Thymus (tissue), 11 donors: Measurements from ENCODE around the gene ATP2B3. TPM values are rescaled to one million over a fixed set of nuclear protein-coding genes. Genes with fewer than 3 reads are reported as not detected.

Experiments
- DNase-seq, 9 donors: peaks; one replicate each; pipeline ENCODE4 v3.0.0-alpha.2; 2013; ENCODE audit warnings: low spot score in 9 of 9, low read depth in 6 of 9, missing footprints in 1 of 9
- H3K27ac ChIP-seq, 2 donors: one replicate each; pipeline ENCODE4 v1.5.1; 2013; ENCODE audit warnings: control low read depth in 1 of 2, low read depth in 1 of 2, low read length in 1 of 2, mild to moderate bottlenecking in 1 of 2, moderate library complexity in 1 of 2
- H3K27me3 ChIP-seq, 2 donors: one replicate each; pipeline ENCODE4 v1.5.1; 2013; ENCODE audit warnings: low read length in 1 of 2; ENCODE audit not compliant: control insufficient read depth in 2 of 2, insufficient read depth in 1 of 2
- H3K36me3 ChIP-seq, 2 donors: one replicate each; pipeline ENCODE4 v1.5.1; 2013; ENCODE audit warnings: low read length in 1 of 2, mild to moderate bottlenecking in 1 of 2, moderate library complexity in 1 of 2; ENCODE audit not compliant: control insufficient read depth in 2 of 2, insufficient read depth in 2 of 2
- H3K4me1 ChIP-seq, 2 donors: one replicate each; pipeline ENCODE4 v1.5.1; 2013; ENCODE audit warnings: low read length in 2 of 2; ENCODE audit not compliant: control insufficient read depth in 2 of 2, insufficient read depth in 2 of 2
- H3K4me3 ChIP-seq, 2 donors: one replicate each; pipeline ENCODE4 v1.5.1; 2013; ENCODE audit warnings: low read length in 2 of 2, control low read depth in 1 of 2, mild to moderate bottlenecking in 1 of 2
- H3K9me3 ChIP-seq, 2 donors: one replicate each; pipeline ENCODE4 v1.5.1; 2013; ENCODE audit warnings: low read length in 1 of 2, mild to moderate bottlenecking in 1 of 2; ENCODE audit not compliant: control insufficient read depth in 2 of 2, insufficient read depth in 1 of 2
- WGBS: extraction: QIAGEN DNeasy Blood & Tissue Kit; methylation state at CpG from one replicate; pipeline ENCODE4 v1.1.7; 2013; 5-methylcytosine and 5-hydroxymethylcytosine counted together
- polyA plus RNA-seq: library from polyadenylated mRNA; stranded (reverse); fragments of 200-250 nt; gene quantifications from one replicate; pipeline ENCODE4 v1.2.3, GENCODE V29; 2013
- total RNA-seq: library from RNA; stranded (reverse); fragments of 120-200 nt; gene quantifications from one replicate; pipeline ENCODE4 v1.2.4, GENCODE V29; 2013
- donor health status: healthy.

Gene ATP2B3
- total and polyA plus RNA-seq, 2 donors, result 0.02 to 0.09 TPM

GRCh38 chrX:153588021-153588781, 70.8 kb downstream of the ATP2B3 start:
- no peaks in the 10 kb centered on the region for H3K9me3 ChIP-seq
- H3K36me3 ChIP-seq, result peaks cover 19 to 51% of the 10 kb centered on the region in 2 donors
- peaks cover 0 to under 1% of the 10 kb centered on the region in 2 donors for H3K4me1 ChIP-seq
- H3K27me3 ChIP-seq, result no peaks in the 10 kb centered on the region
- DNase-seq, result no peak
- 97% methylated on average over 18 of the region's 18 CpGs for WGBS
- H3K4me3 ChIP-seq, result no peak overlapping the region
- H3K27ac ChIP-seq, result no peak overlapping the region

GRCh38 chrX:153588782-153589446, 71.5 kb downstream of the ATP2B3 start:
- Histone ChIP-seq H3K27me3 (no peaks in the 10 kb centered on the region), H3K27ac (no peak overlapping the region), H3K4me1 (no peaks in the 10 kb centered on the region), H3K4me3 (no peak overlapping the region), H3K36me3 (peaks cover 24 to 58% of the 10 kb centered on the region in 2 donors), H3K9me3 (no peaks in the 10 kb centered on the region)
- 98% methylated on average over 29 of the region's 29 CpGs for WGBS
- DNase-seq, result no peak

DNA sequence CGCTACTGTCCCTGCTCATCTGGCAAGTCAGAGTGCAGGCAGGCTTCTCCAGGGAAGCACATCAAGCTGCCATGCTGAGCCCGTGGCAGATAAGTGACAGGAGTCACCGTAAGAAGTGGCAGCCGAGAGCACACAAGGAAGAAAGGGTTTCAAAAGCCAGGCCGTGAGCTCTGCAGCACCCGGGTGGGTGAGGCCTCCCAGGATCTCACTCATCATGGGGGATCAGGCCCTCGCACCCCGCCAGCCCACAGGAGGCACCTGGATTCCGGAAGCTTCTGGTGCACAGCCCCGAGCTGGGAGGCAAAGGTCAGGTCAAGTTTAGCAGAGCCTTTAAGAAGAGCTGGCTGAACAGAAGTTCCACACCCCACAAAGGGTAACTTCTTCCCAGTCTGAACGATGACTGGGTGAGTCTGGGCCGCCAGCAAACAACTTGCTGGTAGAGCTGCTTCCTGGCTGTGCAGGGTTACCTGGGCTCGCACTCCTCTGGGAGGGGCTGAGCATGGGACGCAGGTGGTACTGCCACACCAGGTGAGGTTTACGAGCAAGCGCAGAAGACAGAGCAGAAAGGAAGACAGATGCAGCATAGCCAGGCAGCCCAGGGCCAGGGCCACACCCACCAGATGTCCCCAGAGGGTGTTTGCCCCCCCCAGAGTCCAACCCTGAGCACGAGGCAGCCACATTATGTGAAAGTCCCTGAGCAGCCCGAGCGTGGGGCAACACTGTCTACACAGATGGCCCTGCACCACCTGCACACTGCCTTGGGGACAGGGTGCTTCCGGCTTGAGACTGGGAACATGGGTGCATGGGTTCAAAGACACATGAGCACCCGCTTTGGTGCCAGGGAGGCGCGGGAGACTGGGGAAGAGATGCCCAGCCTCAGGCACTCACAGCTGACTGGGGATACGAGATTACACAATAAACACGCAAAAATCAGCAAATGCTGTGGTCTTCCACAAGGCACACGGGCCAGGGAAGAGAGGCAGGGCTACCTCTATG, 73.8 kb downstream of the ATP2B3 start:
- DNase-seq, result no peak
- Histone ChIP-seq H3K9me3 (no peaks in the 10 kb centered on the region), H3K36me3 (peaks cover 26 to 71% of the 10 kb centered on the region in 2 donors)

GRCh38 chrX:153592091-153592833, 74.8 kb downstream of the ATP2B3 start:
- WGBS, result 98% methylated on average over 30 of the region's 30 CpGs
- Histone ChIP-seq H3K27me3 (no peaks in the 10 kb centered on the region), H3K36me3 (peaks cover 20 to 67% of the 10 kb centered on the region in 2 donors)

More for the DNA sequence above, 73.8 kb downstream of the ATP2B3 start:
- 96% methylated on average over 26 of the region's 26 CpGs for WGBS
- Histone ChIP-seq H3K4me1 (no peaks in the 10 kb centered on the region), H3K4me3 (no peak overlapping the region), H3K27ac (no peak overlapping the region), H3K27me3 (no peaks in the 10 kb centered on the region)

DNA sequence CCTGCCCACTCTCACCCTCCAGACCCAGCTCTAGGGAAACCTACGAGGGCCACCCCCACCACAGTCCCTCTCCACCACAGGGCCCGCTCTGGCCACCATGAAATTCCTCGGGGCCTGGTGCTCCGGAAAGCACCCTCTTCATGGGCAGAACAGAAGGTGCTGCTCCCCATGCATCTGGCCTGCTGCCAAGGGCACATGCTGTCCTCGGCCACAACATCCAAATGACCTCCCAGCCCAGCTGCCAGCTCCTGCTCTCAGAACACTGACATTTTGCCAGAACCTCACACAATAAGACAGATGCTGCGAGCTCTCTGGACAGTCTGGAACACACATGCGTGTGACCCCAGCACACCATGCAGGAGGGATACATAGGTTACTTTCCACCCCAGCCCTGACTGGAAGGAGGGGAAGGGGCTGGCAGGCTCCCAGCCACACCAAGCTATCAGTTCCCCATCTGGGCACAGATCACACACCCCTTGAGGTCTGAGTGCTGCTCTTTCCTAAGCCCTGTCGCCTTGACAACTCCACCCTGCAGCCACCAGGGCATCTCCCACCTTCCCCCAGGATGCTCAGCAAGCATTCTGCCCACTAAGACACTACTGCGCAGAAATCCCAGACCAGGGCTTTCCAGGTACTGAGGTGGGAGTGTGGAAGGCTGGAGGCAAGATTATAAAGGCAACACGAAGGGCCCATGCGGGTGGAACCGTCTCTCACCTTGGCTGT, 75.7 kb downstream of the ATP2B3 start:
- H3K4me1 ChIP-seq, result peaks cover 0 to 4% of the 10 kb centered on the region in 2 donors
- DNase-seq, result no peak
- H3K36me3 ChIP-seq, result peaks cover 15 to 60% of the 10 kb centered on the region in 2 donors

More at GRCh38 chrX:153592091-153592833, 74.8 kb downstream of the ATP2B3 start:
- DNase-seq, result no peak
- Histone ChIP-seq H3K4me3 (no peak overlapping the region), H3K9me3 (no peaks in the 10 kb centered on the region), H3K27ac (no peak overlapping the region), H3K4me1 (no peaks in the 10 kb centered on the region)

GRCh38 chrX:153593811-153594500, 76.5 kb downstream of the ATP2B3 start:
- no peaks in the 10 kb centered on the region for H3K9me3 ChIP-seq
- no peaks in the 10 kb centered on the region for H3K27me3 ChIP-seq
- no peak overlapping the region for H3K4me3 ChIP-seq
- 91% methylated on average over 22 of the region's 22 CpGs for WGBS
- peaks cover 0 to 4% of the 10 kb centered on the region in 2 donors for H3K4me1 ChIP-seq
- no peak for DNase-seq
- peaks cover 15 to 52% of the 10 kb centered on the region in 2 donors for H3K36me3 ChIP-seq
- no peak overlapping the region for H3K27ac ChIP-seq

More for the DNA sequence above, 75.7 kb downstream of the ATP2B3 start:
- Histone ChIP-seq H3K9me3 (no peaks in the 10 kb centered on the region), H3K27me3 (no peaks in the 10 kb centered on the region), H3K27ac (no peak overlapping the region), H3K4me3 (no peak overlapping the region)
- 98% methylated on average over 12 of the region's 12 CpGs for WGBS

DNA sequence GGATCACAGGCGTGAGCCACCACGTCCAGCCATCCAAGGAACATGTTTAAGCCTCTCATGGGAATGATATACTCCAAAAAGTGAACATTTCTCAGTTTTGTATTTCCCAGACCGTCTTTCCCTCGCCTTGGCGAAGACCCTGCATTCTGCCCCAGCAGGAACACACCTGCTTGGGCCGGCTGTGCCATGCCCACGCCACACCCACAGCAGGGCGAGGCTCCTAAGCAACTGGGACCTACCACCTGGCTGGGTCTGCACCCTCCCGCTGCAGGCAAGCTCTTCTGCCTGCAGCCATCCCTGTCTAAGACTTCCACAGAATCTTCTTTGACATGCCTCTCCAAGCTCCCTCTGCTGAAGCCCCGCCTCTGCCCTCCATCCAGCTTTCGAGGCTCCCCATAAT, 77.9 kb downstream of the ATP2B3 start:
- H3K9me3 ChIP-seq, result no peaks in the 10 kb centered on the region
- no peak overlapping the region for H3K27ac ChIP-seq
- peaks cover 15 to 45% of the 10 kb centered on the region in 2 donors for H3K36me3 ChIP-seq
- 96% methylated on average over 11 of the region's 11 CpGs for WGBS
- H3K4me3 ChIP-seq, result no peak overlapping the region
- no peaks in the 10 kb centered on the region for H3K27me3 ChIP-seq
- H3K4me1 ChIP-seq, result peaks cover 0 to 8% of the 10 kb centered on the region in 2 donors
- no peak for DNase-seq
